VCaP (cell line): ENCODE measurements around the gene ADRA2B.

ENCODE experiments used
- H3K27ac ChIP-seq: fragments of 450-650 bp; 2 replicates; pipeline ENCODE4 v1.5.1; 2017
- CTCF ChIP-seq: fragments of 450-650 bp; conservative IDR thresholded peaks from 2 replicates; pipeline ENCODE4 v1.5.1; 2017; ENCODE audit warnings: mild to moderate bottlenecking, moderate library complexity

Gene ADRA2B

GRCh38 chr2:96113951-96114350 is 2.4 kb downstream of the ADRA2B start:
- TF ChIP-seq CTCF = no peak
- no peak overlapping the region for H3K27ac ChIP-seq

- no peak overlapping the region for H3K27ac ChIP-seq
- no peak for TF ChIP-seq CTCF
Measured at GRCh38 chr2:96113367-96113677, 3.0 kb downstream of the ADRA2B start.

- no peak overlapping the region for H3K27ac ChIP-seq
- TF ChIP-seq CTCF = no peak
Measured at GRCh38 chr2:96112501-96113366, 3.6 kb downstream of the ADRA2B start.

GRCh38 chr2:96111823-96112500 is 4.4 kb downstream of the ADRA2B start:
- no peak for TF ChIP-seq CTCF
- H3K27ac ChIP-seq = no peak overlapping the region

- H3K27ac ChIP-seq = no peak overlapping the region
- no peak for TF ChIP-seq CTCF
Measured at GRCh38 chr2:96111257-96111640, 5.1 kb downstream of the ADRA2B start.

- no peak for TF ChIP-seq CTCF
- no peak overlapping the region for H3K27ac ChIP-seq
Measured at GRCh38 chr2:96110621-96111256, 5.6 kb downstream of the ADRA2B start.

- no peak overlapping the region for H3K27ac ChIP-seq
- no peak for TF ChIP-seq CTCF
Measured at GRCh38 chr2:96109931-96110511, 6.3 kb downstream of the ADRA2B start.
